ENCODE results near the gene MEIOSIN.

MEIOSIN gene

DNA sequence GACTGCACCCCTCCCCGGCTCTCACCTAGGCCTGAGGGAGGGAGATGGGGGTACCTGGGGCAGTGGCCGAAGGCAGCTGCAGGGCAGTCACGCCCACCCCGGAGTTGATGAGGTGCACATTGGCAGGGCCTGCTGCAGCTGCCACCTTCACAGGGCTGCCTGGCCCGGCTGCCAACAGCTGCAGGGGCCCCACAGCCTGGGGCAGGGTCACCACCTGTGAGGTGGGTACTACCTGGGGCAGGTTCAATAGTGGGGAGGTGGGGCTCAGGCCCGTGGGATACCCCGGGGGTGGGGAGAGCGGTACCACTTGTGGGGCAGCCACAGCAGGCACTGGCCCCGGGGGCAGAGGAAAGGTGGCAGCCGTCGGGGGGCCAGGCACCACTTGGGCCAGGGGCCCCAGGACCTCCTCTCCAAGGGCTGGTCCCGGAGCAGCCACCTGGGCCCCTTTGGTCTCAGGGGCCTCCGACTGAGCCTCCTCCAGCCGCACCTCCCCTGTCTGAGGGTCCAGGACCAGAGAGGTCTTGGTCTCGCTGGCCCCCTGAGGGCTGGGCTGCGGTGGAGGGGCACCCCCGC, 33.1 kb downstream of the MEIOSIN start:
- Histone ChIP-seq H3K27me3 (ENCODE audit: insufficient read depth, low read depth, severe bottlenecking) (no peaks in the 10 kb centered on the region), H3K36me3 (no peaks in the 10 kb centered on the region; the same call in 1 of the 2 replicates), H3K27ac (no peak overlapping the region), H3K9me3 (ENCODE audit: severe bottlenecking) (no peaks in the 10 kb centered on the region), H3K4me3 (ENCODE audit: low read depth, low read length) (no peak overlapping the region)
- no peak for TF ChIP-seq CTCF (IDR thresholded peaks at IDR 0.05; ENCODE audit: low read depth, low read length)
- no peak for DNase-seq

DNA sequence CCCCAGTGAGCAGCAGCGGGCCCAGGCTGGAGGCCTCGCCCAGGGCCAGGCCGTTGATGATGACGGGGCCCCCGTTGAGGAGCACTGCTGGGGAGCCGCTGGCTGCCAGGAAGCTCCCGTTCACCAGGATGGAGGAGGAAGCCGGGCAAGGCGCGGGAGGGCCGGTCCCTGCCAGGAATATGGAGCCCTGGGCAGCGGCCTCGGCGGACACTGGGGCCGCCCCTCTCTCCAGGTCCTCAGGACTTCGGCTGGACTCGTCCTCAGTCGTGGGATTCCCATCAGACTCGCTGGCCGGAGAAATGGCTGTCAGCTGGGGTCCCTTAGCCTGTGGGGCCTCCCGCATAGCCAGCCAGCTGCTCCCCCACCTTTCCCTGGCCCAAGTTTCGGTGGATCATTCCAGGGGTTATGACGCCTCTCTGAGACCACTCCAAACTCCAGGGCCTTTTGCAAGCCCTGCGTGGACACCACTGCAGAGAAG, 33.7 kb downstream of the MEIOSIN start:
- DNase-seq = no peak
- no peak for TF ChIP-seq CTCF (IDR thresholded peaks at IDR 0.05; ENCODE audit: low read depth, low read length)
- Histone ChIP-seq H3K36me3 (no peaks in the 10 kb centered on the region; the same call in 1 of the 2 replicates), H3K27ac (peak overlapping the region; percentile 60; the same call in 1 of the 2 replicates), H3K27me3 (ENCODE audit: insufficient read depth, low read depth, severe bottlenecking) (no peaks in the 10 kb centered on the region), H3K4me3 (ENCODE audit: low read depth, low read length) (peak overlapping the region; percentile 62), H3K9me3 (ENCODE audit: severe bottlenecking) (no peaks in the 10 kb centered on the region)

DNA sequence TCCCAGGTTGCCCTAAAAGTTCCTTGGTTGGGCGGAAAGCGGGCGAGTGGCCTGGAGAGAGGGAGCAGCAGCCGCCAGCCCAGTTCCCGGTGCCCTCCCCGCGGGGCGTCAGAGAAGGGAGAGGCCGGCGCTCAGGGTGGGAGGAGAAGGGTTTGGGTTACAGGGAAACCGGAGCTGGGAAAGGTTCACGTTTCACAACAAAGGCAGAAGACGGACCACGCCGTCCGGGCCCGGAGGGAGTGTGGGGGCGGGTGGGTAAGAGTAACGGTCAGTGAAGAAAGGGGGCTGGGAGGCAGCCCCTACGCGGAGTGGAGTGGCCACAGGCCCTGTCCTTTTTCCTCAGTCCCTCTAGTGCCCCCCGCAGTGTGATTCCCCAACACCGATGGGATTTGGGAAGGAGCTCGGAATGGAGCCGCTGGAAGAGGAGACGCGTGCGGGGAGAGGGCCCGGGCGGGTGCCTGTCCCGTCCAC, 34.2 kb downstream of the MEIOSIN start:
- Histone ChIP-seq H3K27ac (peak overlapping the region; percentile 60), H3K27me3 (ENCODE audit: insufficient read depth, low read depth, severe bottlenecking) (no peaks in the 10 kb centered on the region), H3K9me3 (ENCODE audit: severe bottlenecking) (no peaks in the 10 kb centered on the region), H3K36me3 (no peaks in the 10 kb centered on the region; the same call in 1 of the 2 replicates), H3K4me3 (ENCODE audit: low read depth, low read length) (peak overlapping the region; percentile 62)
- DNase-seq = peak; percentile 40
- no peak for TF ChIP-seq CTCF (IDR thresholded peaks at IDR 0.05; ENCODE audit: low read depth, low read length)

DNA sequence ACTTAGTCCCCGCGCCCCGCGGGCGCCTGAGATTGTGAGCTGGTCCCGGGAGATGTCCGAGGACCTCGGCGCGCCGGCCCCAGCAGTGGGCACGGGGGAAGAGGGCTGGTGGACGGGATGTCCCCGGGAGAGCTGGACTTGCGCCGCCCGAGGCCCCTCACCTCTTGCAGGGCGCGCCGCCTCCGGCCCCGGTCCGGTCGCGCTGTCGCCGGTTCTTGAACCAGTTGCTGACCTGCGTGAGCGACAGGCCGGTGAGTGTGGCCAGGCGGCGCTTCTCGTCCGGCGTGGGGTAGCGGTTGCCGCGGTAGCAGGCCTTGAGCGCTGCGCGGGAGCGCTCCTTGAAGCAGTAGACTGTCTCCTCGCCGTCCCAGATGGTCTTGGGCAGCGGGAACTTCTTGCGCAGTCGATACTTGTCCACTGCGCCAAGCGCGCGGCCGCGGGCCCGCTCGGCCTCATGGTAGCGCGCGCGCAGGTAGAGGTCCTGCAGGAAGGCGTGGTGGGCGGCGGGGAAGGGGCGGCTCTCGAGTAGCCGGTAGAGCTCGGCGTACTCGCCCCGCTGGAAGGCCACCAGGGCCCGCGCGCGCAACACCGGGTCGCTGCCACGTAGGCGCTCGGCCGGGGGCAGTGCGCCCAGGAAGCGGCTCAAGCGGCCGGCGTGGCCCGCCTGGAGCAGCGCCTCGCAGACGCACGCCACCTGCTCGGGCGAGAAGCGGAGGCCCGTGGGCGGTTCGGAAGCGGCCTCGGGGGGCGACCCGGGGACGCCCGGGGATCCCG, 34.8 kb downstream of the MEIOSIN start:
- TF ChIP-seq CTCF (IDR thresholded peaks at IDR 0.05; ENCODE audit: low read depth, low read length) = no peak
- no peaks in the 10 kb centered on the region for H3K9me3 ChIP-seq (ENCODE audit: severe bottlenecking)
- H3K4me3 ChIP-seq (ENCODE audit: low read depth, low read length) = peak overlapping the region; percentile 62
- DNase-seq = peak; percentile 70
- H3K27me3 ChIP-seq (ENCODE audit: insufficient read depth, low read depth, severe bottlenecking) = no peaks in the 10 kb centered on the region
- H3K27ac ChIP-seq = peak overlapping the region; percentile 60
- no peaks in the 10 kb centered on the region; the same call in 1 of the 2 replicates for H3K36me3 ChIP-seq

DNA sequence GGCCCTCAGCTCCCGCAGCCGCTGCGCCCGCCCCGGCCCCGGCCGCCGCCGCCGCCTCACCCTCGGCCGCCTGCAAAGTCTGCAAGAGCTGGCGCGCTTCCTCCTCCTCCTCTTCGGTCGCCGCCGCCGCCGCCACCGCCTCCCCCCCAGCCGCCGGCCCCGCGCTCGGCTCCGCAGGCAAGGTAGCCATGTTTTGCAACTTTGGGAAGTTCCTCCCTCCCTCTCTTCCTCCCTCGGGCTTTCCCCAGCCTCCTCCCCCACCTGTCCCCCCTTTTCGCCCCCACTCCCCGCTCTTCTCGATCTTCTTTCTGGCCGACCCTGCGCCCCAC, 35.4 kb downstream of the MEIOSIN start:
- no peaks in the 10 kb centered on the region for H3K27me3 ChIP-seq (ENCODE audit: insufficient read depth, low read depth, severe bottlenecking)
- H3K27ac ChIP-seq = peak overlapping the region; percentile 78
- H3K9me3 ChIP-seq (ENCODE audit: severe bottlenecking) = no peaks in the 10 kb centered on the region
- H3K36me3 ChIP-seq = no peaks in the 10 kb centered on the region; the same call in 1 of the 2 replicates
- TF ChIP-seq CTCF (IDR thresholded peaks at IDR 0.05; ENCODE audit: low read depth, low read length) = no peak
- peak overlapping the region; percentile 62 for H3K4me3 ChIP-seq (ENCODE audit: low read depth, low read length)
- peak; percentile 45 for DNase-seq
